GM23338 (cell line): ENCODE measurements around the gene TACC3. TPM values are rescaled to one million over a fixed set of nuclear protein-coding genes. Genes with fewer than 3 reads are reported as not detected.

Source experiments
- ATAC-seq: fragments of 200-7000 bp; cut with Tn5 transposase; 3 replicates; pipeline ENCODE4 v1.9.1; 2020
- DNase-seq: peaks from one replicate; pipeline ENCODE4 v3.0.0-alpha.2; 2015; ENCODE audit warnings: low spot score
- H2AFZ ChIP-seq: fragments of 200-600 bp; sonication (generic); 2 replicates; pipeline ENCODE4 v1.8.0; 2016; ENCODE audit warnings: antibody characterized with exemption, mild to moderate bottlenecking, moderate library complexity
- H3F3A ChIP-seq: fragments of 200-600 bp; sonication (generic); replicated peaks from 2 replicates; pipeline ENCODE4 v1.8.0; 2017; ENCODE audit warnings: antibody characterized with exemption, mixed run types, low read depth
- H3K27ac ChIP-seq: fragments of 200-600 bp; sonication (generic); 2 replicates; pipeline ENCODE4 v1.6.1; 2016; ENCODE audit warnings: low read depth
- H3K27me3 ChIP-seq: fragments of 200-600 bp; sonication (generic); 2 replicates; pipeline ENCODE4 v1.8.0; 2016; ENCODE audit warnings: mild to moderate bottlenecking, mixed run types, moderate library complexity; ENCODE audit not compliant: insufficient read depth
- H3K36me3 ChIP-seq: fragments of 200-600 bp; sonication (generic); 2 replicates; pipeline ENCODE4 v1.8.0; 2016; ENCODE audit warnings: mild to moderate bottlenecking; ENCODE audit not compliant: insufficient read depth
- H3K4me1 ChIP-seq: fragments of 200-600 bp; sonication (generic); 2 replicates; pipeline ENCODE4 v1.8.0; 2016; ENCODE audit warnings: mild to moderate bottlenecking, moderate library complexity; ENCODE audit not compliant: insufficient read depth
- H3K4me2 ChIP-seq: fragments of 200-600 bp; sonication (generic); 2 replicates; pipeline ENCODE4 v1.7.1; 2017; ENCODE audit warnings: mixed run types
- H3K4me3 ChIP-seq: fragments of 200-600 bp; sonication (generic); 2 replicates; pipeline ENCODE4 v1.6.1; 2016; ENCODE audit warnings: mixed run types
- H3K79me2 ChIP-seq: fragments of 200-600 bp; sonication (generic); replicated peaks from 2 replicates; pipeline ENCODE4 v1.8.0; 2017; ENCODE audit warnings: mild to moderate bottlenecking; ENCODE audit not compliant: insufficient read depth
- H3K9me2 ChIP-seq: fragments of 200-600 bp; sonication (generic); 2 replicates; pipeline ENCODE4 v1.8.0; 2017; ENCODE audit not compliant: insufficient read depth
- H4K20me1 ChIP-seq: fragments of 200-600 bp; sonication (generic); replicated peaks from 2 replicates; pipeline ENCODE4 v1.8.0; 2017; ENCODE audit warnings: mild to moderate bottlenecking; ENCODE audit not compliant: insufficient read depth
- H3K27ac Mint-ChIP-seq: 2 replicates; pipeline ENCODE4 v1.8.0; 2020; ENCODE audit warnings: inconsistent platforms, mild to moderate bottlenecking, moderate library complexity, mixed read lengths
- H3K27me3 Mint-ChIP-seq: 3 replicates; pipeline ENCODE4 v1.8.0; 2022; ENCODE audit warnings: low read depth, mild to moderate bottlenecking, moderate library complexity, mixed read lengths, inconsistent platforms; ENCODE audit not compliant: insufficient read depth, poor library complexity
- H3K36me3 Mint-ChIP-seq: 3 replicates; pipeline ENCODE4 v1.8.0; 2021; ENCODE audit warnings: low read depth, mild to moderate bottlenecking, inconsistent platforms, moderate library complexity, mixed read lengths
- H3K4me1 Mint-ChIP-seq: 3 replicates; pipeline ENCODE4 v1.8.0; 2020; ENCODE audit warnings: mild to moderate bottlenecking, inconsistent platforms, mixed read lengths
- H3K4me3 Mint-ChIP-seq: 3 replicates; pipeline ENCODE4 v1.8.0; 2021; ENCODE audit warnings: moderate library complexity, mild to moderate bottlenecking, inconsistent platforms, mixed read lengths
- H3K9me3 Mint-ChIP-seq: 3 replicates; pipeline ENCODE4 v1.8.0; 2020; ENCODE audit warnings: moderate library complexity, mild to moderate bottlenecking, inconsistent platforms, mixed read lengths
- CREB1 ChIP-seq: fragments of 250-450 bp; sonication (Bioruptor Pico); IDR thresholded peaks from 2 replicates; pipeline ENCODE4 v1.5.0; 2020; ENCODE audit warnings: low read depth, mild to moderate bottlenecking, moderate library complexity
- EZH2 ChIP-seq: fragments of 200-600 bp; sonication (generic); IDR thresholded peaks from one replicate; pipeline ENCODE4 v1.8.0; 2017; ENCODE audit warnings: antibody characterized with exemption, mild to moderate bottlenecking, low read depth; ENCODE audit not compliant: unreplicated experiment
- EZH2phosphoT487 ChIP-seq: fragments of 200-600 bp; sonication (generic); IDR thresholded peaks from one replicate; pipeline ENCODE4 v1.8.1; 2018; ENCODE audit warnings: antibody characterized with exemption; ENCODE audit not compliant: unreplicated experiment
- JUNB ChIP-seq: IDR thresholded peaks from one replicate; pipeline ENCODE4 v1.6.1; 2016; ENCODE audit warnings: antibody characterized with exemption; ENCODE audit not compliant: unreplicated experiment
- NANOG ChIP-seq: IDR thresholded peaks from 2 replicates; pipeline ENCODE4 v1.6.1; 2016; ENCODE audit warnings: antibody characterized with exemption, borderline replicate concordance
- POLR2AphosphoS5 ChIP-seq: IDR thresholded peaks from 2 replicates; pipeline ENCODE4 v1.6.1; 2016; ENCODE audit warnings: antibody characterized with exemption, low read depth
- STAT1 ChIP-seq: IDR thresholded peaks from one replicate; pipeline ENCODE4 v1.6.1; 2016; ENCODE audit warnings: antibody characterized with exemption; ENCODE audit not compliant: unreplicated experiment
- ZNF114 ChIP-seq: fragments of 250-450 bp; sonication (Bioruptor Pico); IDR thresholded peaks from 2 replicates; pipeline ENCODE4 v1.5.0; 2020; ENCODE audit warnings: mild to moderate bottlenecking, moderate library complexity
- ZNF331 ChIP-seq: fragments of 250-450 bp; sonication (Bioruptor Pico); IDR thresholded peaks from 2 replicates; pipeline ENCODE4 v1.5.0; 2020; ENCODE audit warnings: low read depth, mild to moderate bottlenecking, moderate library complexity
- polyA plus RNA-seq: library from polyadenylated mRNA; unstranded; fragments of >200 nt; fragmentation: Nextera tagmentation; extraction: Ambion mirVana; gene quantifications from 2 replicates; pipeline ENCODE4 v1.2.1, GENCODE V29; 2016
- total RNA-seq: library from RNA; depleted of rRNA; stranded (reverse); fragments of >200 nt; shearing (Covaris generic); gene quantifications from 2 replicates; pipeline ENCODE4 v1.2.3, GENCODE V29; 2014
- TF ChIP-seq, protein P1 (sequence below): fragments of 250-450 bp; sonication (Bioruptor Pico); IDR thresholded peaks from 2 replicates; pipeline ENCODE4 v1.5.0; 2020; ENCODE audit warnings: mild to moderate bottlenecking, moderate library complexity
- TF ChIP-seq, protein P2 (sequence below): IDR thresholded peaks from one replicate; pipeline ENCODE4 v1.6.1; 2018; ENCODE audit warnings: antibody characterized with exemption; ENCODE audit not compliant: unreplicated experiment
- TF ChIP-seq, protein P3 (sequence below): IDR thresholded peaks from 2 replicates; pipeline ENCODE4 v1.6.1; 2016; ENCODE audit warnings: antibody characterized with exemption
- TF ChIP-seq, protein P4 (sequence below), 2 experiments: fragments of 200-600 bp in 1 of 2; sonication (generic) in 1 of 2; conservative IDR thresholded peaks; 2 replicates each; pipeline versions ENCODE4 v1.5.1 to v1.6.1; 2016 to 2017; ENCODE audit warnings: antibody characterized with exemption in 2 of 2, low read depth in 2 of 2, mild to moderate bottlenecking in 2 of 2, moderate library complexity in 1 of 2

Gene TACC3
- total and polyA plus RNA-seq, 2 experiments from 2014 or later: 120 TPM

DNA sequence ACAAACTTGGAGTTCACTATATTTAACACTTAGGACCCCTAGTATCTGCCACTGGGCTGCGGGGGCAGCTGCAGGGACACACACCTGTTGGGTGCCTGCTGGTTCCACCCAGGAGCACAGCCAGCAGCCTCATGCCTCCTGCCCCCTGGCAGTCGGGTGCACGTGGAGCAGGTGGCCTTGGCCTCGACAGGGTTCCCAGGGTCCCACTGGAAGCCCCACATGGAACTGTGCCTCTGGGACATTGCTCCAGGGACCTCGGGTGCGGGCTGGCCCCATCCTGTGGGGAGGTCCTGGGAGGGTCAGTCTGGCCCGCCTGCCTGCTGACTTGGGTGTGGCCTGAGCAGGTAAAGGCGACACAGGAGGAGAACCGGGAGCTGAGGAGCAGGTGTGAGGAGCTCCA is 18.0 kb downstream of the TACC3 start:
- 0 out of 2 replicates have a peak, but pooled peaks cover 4% of the 10 kb centered on the region for H4K20me1 ChIP-seq
- no peaks in the 10 kb centered on the region for H3K9me2 ChIP-seq
- Mint-ChIP-seq H3K4me1 (no peaks in the 10 kb centered on the region; the same call in 2 of the 3 replicates), H3K36me3 (peaks cover 95% of the 10 kb centered on the region), H3K27ac (no peak overlapping the region), H3K4me3 (no peak overlapping the region), H3K9me3 (peaks cover 31% of the 10 kb centered on the region), H3K27me3 (peaks cover 34% of the 10 kb centered on the region)
- TF ChIP-seq NANOG: no peak
- no peak for TF ChIP-seq ZNF331
- no peak for TF ChIP-seq CREB1 (CRISPR knock-in tag)
- no peak for TF ChIP-seq EZH2
- no peak for TF ChIP-seq POLR2AphosphoS5
- TF ChIP-seq STAT1: no peak
- TF ChIP-seq JUNB: no peak
- TF ChIP-seq, protein P1, sequence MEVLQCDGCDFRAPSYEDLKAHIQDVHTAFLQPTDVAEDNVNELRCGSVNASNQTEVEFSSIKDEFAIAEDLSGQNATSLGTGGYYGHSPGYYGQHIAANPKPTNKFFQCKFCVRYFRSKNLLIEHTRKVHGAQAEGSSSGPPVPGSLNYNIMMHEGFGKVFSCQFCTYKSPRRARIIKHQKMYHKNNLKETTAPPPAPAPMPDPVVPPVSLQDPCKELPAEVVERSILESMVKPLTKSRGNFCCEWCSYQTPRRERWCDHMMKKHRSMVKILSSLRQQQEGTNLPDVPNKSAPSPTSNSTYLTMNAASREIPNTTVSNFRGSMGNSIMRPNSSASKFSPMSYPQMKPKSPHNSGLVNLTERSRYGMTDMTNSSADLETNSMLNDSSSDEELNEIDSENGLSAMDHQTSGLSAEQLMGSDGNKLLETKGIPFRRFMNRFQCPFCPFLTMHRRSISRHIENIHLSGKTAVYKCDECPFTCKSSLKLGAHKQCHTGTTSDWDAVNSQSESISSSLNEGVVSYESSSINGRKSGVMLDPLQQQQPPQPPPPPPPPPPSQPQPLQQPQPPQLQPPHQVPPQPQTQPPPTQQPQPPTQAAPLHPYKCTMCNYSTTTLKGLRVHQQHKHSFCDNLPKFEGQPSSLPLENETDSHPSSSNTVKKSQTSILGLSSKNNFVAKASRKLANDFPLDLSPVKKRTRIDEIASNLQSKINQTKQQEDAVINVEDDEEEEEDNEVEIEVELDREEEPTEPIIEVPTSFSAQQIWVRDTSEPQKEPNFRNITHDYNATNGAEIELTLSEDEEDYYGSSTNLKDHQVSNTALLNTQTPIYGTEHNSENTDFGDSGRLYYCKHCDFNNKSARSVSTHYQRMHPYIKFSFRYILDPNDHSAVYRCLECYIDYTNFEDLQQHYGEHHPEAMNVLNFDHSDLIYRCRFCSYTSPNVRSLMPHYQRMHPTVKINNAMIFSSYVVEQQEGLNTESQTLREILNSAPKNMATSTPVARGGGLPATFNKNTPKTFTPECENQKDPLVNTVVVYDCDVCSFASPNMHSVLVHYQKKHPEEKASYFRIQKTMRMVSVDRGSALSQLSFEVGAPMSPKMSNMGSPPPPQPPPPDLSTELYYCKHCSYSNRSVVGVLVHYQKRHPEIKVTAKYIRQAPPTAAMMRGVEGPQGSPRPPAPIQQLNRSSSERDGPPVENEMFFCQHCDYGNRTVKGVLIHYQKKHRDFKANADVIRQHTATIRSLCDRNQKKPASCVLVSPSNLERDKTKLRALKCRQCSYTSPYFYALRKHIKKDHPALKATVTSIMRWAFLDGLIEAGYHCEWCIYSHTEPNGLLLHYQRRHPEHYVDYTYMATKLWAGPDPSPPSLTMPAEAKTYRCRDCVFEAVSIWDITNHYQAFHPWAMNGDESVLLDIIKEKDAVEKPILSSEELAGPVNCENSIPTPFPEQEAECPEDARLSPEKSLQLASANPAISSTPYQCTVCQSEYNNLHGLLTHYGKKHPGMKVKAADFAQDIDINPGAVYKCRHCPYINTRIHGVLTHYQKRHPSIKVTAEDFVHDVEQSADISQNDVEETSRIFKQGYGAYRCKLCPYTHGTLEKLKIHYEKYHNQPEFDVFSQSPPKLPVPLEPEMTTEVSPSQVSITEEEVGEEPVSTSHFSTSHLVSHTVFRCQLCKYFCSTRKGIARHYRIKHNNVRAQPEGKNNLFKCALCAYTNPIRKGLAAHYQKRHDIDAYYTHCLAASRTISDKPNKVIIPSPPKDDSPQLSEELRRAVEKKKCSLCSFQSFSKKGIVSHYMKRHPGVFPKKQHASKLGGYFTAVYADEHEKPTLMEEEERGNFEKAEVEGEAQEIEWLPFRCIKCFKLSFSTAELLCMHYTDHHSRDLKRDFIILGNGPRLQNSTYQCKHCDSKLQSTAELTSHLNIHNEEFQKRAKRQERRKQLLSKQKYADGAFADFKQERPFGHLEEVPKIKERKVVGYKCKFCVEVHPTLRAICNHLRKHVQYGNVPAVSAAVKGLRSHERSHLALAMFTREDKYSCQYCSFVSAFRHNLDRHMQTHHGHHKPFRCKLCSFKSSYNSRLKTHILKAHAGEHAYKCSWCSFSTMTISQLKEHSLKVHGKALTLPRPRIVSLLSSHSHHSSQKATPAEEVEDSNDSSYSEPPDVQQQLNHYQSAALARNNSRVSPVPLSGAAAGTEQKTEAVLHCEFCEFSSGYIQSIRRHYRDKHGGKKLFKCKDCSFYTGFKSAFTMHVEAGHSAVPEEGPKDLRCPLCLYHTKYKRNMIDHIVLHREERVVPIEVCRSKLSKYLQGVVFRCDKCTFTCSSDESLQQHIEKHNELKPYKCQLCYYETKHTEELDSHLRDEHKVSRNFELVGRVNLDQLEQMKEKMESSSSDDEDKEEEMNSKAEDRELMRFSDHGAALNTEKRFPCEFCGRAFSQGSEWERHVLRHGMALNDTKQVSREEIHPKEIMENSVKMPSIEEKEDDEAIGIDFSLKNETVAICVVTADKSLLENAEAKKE (CRISPR knock-in tag): no peak
- TF ChIP-seq ZNF114: no peak
- TF ChIP-seq, protein P2, sequence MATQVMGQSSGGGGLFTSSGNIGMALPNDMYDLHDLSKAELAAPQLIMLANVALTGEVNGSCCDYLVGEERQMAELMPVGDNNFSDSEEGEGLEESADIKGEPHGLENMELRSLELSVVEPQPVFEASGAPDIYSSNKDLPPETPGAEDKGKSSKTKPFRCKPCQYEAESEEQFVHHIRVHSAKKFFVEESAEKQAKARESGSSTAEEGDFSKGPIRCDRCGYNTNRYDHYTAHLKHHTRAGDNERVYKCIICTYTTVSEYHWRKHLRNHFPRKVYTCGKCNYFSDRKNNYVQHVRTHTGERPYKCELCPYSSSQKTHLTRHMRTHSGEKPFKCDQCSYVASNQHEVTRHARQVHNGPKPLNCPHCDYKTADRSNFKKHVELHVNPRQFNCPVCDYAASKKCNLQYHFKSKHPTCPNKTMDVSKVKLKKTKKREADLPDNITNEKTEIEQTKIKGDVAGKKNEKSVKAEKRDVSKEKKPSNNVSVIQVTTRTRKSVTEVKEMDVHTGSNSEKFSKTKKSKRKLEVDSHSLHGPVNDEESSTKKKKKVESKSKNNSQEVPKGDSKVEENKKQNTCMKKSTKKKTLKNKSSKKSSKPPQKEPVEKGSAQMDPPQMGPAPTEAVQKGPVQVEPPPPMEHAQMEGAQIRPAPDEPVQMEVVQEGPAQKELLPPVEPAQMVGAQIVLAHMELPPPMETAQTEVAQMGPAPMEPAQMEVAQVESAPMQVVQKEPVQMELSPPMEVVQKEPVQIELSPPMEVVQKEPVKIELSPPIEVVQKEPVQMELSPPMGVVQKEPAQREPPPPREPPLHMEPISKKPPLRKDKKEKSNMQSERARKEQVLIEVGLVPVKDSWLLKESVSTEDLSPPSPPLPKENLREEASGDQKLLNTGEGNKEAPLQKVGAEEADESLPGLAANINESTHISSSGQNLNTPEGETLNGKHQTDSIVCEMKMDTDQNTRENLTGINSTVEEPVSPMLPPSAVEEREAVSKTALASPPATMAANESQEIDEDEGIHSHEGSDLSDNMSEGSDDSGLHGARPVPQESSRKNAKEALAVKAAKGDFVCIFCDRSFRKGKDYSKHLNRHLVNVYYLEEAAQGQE: no peak
- TF ChIP-seq, protein P3, sequence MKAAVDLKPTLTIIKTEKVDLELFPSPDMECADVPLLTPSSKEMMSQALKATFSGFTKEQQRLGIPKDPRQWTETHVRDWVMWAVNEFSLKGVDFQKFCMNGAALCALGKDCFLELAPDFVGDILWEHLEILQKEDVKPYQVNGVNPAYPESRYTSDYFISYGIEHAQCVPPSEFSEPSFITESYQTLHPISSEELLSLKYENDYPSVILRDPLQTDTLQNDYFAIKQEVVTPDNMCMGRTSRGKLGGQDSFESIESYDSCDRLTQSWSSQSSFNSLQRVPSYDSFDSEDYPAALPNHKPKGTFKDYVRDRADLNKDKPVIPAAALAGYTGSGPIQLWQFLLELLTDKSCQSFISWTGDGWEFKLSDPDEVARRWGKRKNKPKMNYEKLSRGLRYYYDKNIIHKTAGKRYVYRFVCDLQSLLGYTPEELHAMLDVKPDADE: no peak
- TF ChIP-seq EZH2phosphoT487: no peak
- TF ChIP-seq, protein P4, sequence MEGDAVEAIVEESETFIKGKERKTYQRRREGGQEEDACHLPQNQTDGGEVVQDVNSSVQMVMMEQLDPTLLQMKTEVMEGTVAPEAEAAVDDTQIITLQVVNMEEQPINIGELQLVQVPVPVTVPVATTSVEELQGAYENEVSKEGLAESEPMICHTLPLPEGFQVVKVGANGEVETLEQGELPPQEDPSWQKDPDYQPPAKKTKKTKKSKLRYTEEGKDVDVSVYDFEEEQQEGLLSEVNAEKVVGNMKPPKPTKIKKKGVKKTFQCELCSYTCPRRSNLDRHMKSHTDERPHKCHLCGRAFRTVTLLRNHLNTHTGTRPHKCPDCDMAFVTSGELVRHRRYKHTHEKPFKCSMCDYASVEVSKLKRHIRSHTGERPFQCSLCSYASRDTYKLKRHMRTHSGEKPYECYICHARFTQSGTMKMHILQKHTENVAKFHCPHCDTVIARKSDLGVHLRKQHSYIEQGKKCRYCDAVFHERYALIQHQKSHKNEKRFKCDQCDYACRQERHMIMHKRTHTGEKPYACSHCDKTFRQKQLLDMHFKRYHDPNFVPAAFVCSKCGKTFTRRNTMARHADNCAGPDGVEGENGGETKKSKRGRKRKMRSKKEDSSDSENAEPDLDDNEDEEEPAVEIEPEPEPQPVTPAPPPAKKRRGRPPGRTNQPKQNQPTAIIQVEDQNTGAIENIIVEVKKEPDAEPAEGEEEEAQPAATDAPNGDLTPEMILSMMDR (conservative IDR thresholded peaks at IDR 0.05; ENCODE audit: low read depth in 2 of 2): no peak
- H3K4me1 ChIP-seq: no peaks in the 10 kb centered on the region
- no peak overlapping the region for H3K4me2 ChIP-seq
- H3K27ac ChIP-seq: no peak overlapping the region
- H3K27me3 ChIP-seq: no peaks in the 10 kb centered on the region
- peaks cover 58% of the 10 kb centered on the region for H3K36me3 ChIP-seq
- DNase-seq: no peak
- H3F3A ChIP-seq: peaks cover 5% of the 10 kb centered on the region; the same call in 1 of the 2 replicates
- ATAC-seq: no peak
- H3K4me3 ChIP-seq: no peak overlapping the region
- no peak overlapping the region for H2AFZ ChIP-seq
- 0 out of 2 replicates have a peak, but pooled peaks cover 1% of the 10 kb centered on the region for H3K79me2 ChIP-seq
